ENCODE measurements around the gene PACSIN2.
"Not testable (repeated sequence)": the region's sequence is repeated elsewhere in the genome, so short reads cannot be mapped to it uniquely, and the experiment has no call there.

Gene PACSIN2

GRCh38 chr22:42939941-42940653 lies 74.9 kb downstream of the PACSIN2 start:
- DNase-seq (ENCODE audit: low spot score), result no peak
- no peak for TF ChIP-seq CTCF (IDR thresholded peaks at IDR 0.05; ENCODE audit: extremely low read depth, missing control alignments)

GRCh38 chr22:42939451-42939881 lies 75.5 kb downstream of the PACSIN2 start:
- no peak for TF ChIP-seq CTCF (IDR thresholded peaks at IDR 0.05; ENCODE audit: extremely low read depth, missing control alignments)
- DNase-seq (ENCODE audit: low spot score), result no peak

GRCh38 chr22:42938976-42939375 lies 76.0 kb downstream of the PACSIN2 start:
- no peak for DNase-seq (ENCODE audit: low spot score)
- no peak for TF ChIP-seq CTCF (IDR thresholded peaks at IDR 0.05; ENCODE audit: extremely low read depth, missing control alignments)

GRCh38 chr22:42938449-42938848 lies 76.5 kb downstream of the PACSIN2 start:
- TF ChIP-seq CTCF (IDR thresholded peaks at IDR 0.05; ENCODE audit: extremely low read depth, missing control alignments), result no peak
- DNase-seq (ENCODE audit: low spot score), result no peak

- DNase-seq (ENCODE audit: low spot score), result peak; percentile 58
- TF ChIP-seq CTCF (IDR thresholded peaks at IDR 0.05; ENCODE audit: extremely low read depth, missing control alignments), result no peak
These were observed 77.6 kb downstream of the PACSIN2 start for GRCh38 chr22:42937164-42937843.

GRCh38 chr22:42936680-42937079 lies 78.3 kb downstream of the PACSIN2 start:
- DNase-seq (ENCODE audit: low spot score), result not testable (repeated sequence)

GRCh38 chr22:42934338-42934737 lies 80.6 kb downstream of the PACSIN2 start:
- DNase-seq (ENCODE audit: low spot score), result no peak
- no peak for TF ChIP-seq CTCF (IDR thresholded peaks at IDR 0.05; ENCODE audit: extremely low read depth, missing control alignments)
